Measurements from ENCODE around the gene SAA1. TPM values are rescaled to one million over a fixed set of nuclear protein-coding genes. Genes with fewer than 3 reads are reported as not detected.

The SAA1 gene
- total RNA-seq, 4 donors from 2014 or later, result 2.9 to 25.7 TPM; not detected in 2

DNA sequence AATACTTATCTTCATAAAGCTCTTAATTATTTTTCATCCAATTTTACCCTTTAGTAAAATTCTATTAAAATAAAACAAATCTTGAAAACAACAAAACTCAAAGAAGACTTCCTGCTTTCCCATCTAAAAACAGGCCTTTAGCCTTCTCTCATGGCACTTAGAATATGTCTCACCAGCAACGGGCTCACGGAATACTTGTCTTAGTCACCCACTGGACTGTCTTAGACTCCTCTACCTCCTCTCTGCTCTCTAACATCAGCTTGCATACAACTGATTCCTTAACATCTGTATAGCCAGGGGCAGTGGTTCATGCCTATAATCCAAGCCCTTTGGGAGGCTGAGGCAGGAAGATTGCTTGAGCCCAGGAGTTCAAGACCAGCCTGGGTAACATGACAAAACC lies 42.2 kb downstream of the SAA1 start:
- TF ChIP-seq, protein P1, sequence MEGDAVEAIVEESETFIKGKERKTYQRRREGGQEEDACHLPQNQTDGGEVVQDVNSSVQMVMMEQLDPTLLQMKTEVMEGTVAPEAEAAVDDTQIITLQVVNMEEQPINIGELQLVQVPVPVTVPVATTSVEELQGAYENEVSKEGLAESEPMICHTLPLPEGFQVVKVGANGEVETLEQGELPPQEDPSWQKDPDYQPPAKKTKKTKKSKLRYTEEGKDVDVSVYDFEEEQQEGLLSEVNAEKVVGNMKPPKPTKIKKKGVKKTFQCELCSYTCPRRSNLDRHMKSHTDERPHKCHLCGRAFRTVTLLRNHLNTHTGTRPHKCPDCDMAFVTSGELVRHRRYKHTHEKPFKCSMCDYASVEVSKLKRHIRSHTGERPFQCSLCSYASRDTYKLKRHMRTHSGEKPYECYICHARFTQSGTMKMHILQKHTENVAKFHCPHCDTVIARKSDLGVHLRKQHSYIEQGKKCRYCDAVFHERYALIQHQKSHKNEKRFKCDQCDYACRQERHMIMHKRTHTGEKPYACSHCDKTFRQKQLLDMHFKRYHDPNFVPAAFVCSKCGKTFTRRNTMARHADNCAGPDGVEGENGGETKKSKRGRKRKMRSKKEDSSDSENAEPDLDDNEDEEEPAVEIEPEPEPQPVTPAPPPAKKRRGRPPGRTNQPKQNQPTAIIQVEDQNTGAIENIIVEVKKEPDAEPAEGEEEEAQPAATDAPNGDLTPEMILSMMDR (IDR thresholded peaks at IDR 0.05), result no peak
- TF ChIP-seq POLR2A (IDR thresholded peaks at IDR 0.05), result no peak
- Histone ChIP-seq H3K4me3 (replicated peaks in 1 of 3) (no peak overlapping the region), H3K4me1 (peaks cover 21 to 36% of the 10 kb centered on the region in 2 donors), H3K27ac (peak overlapping the region in 1 of 3 donors; percentile 54), H3K27me3 (no peaks in the 10 kb centered on the region), H3K36me3 (peaks cover 22 to 23% of the 10 kb centered on the region in 2 donors), H3K9me3 (no peaks in the 10 kb centered on the region)
- WGBS, 2 donors, result 94 to 96% methylated on average over 2 of the region's 2 CpGs
- no peak for DNase-seq
- intact Hi-C loops (cut with DNase I), result no loop called here

- Histone ChIP-seq H3K27me3 (no peaks in the 10 kb centered on the region), H3K36me3 (peaks cover 12 to 18% of the 10 kb centered on the region in 2 donors), H3K4me3 (replicated peaks in 1 of 3) (no peak overlapping the region), H3K4me1 (peaks cover 24 to 51% of the 10 kb centered on the region in 2 donors), H3K9me3 (no peaks in the 10 kb centered on the region), H3K27ac (peak overlapping the region; percentile 25 to 79 (median 54))
- TF ChIP-seq POLR2A (IDR thresholded peaks at IDR 0.05), result no peak
- TF ChIP-seq, protein P1 (IDR thresholded peaks at IDR 0.05), result no peak
- 44 to 47% methylated on average over 5 of the region's 5 CpGs for WGBS, 2 donors
- intact Hi-C loops (cut with DNase I), result no loop called here
- peak; percentile 79 to 84 for DNase-seq
Measured at GRCh38 chr11:18309691-18310090, 43.6 kb downstream of the SAA1 start.

DNA sequence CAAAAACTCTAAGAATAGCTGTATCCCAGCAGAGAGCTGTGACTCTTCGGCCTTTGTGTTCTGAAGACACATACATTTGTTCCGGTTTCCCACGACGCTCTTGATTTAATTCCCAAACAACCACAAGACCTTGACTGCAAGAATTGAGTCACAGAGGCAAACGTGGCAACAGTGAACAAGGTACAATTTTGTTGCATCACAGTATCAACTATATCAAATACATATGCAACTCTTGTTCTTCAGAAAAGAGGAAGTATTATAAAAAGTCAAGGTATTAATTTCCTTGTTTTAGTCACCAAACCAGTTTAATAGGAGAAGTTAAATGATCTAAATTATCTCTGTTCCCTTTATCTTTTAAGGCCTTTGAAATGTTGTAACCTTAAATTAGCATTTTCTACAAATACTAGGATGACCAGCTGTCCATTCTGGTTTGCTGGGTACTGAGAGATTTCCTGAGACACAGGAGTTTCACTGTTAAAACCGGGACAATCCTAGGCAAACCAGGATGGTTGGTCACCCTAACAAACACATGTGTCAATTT lies 44.8 kb downstream of the SAA1 start:
- Histone ChIP-seq H3K36me3 (peaks cover 7 to 11% of the 10 kb centered on the region in 2 donors), H3K4me1 (peaks cover 24 to 51% of the 10 kb centered on the region in 2 donors), H3K27ac (no peak overlapping the region), H3K9me3 (no peaks in the 10 kb centered on the region), H3K4me3 (replicated peaks in 1 of 3) (no peak overlapping the region), H3K27me3 (no peaks in the 10 kb centered on the region)
- no peak for DNase-seq
- WGBS, 2 donors, result 87 to 92% methylated on average over 6 of the region's 6 CpGs
- no peak for TF ChIP-seq POLR2A (IDR thresholded peaks at IDR 0.05)
- TF ChIP-seq, protein P1 (IDR thresholded peaks at IDR 0.05), result no peak
- intact Hi-C loops (cut with DNase I), result no loop called here

- Histone ChIP-seq H3K27me3 (no peaks in the 10 kb centered on the region), H3K4me3 (replicated peaks in 1 of 3) (no peak overlapping the region), H3K27ac (peak overlapping the region; percentile 34 to 76 (median 74)), H3K4me1 (peaks cover 24 to 51% of the 10 kb centered on the region in 2 donors), H3K36me3 (peaks cover 5 to 11% of the 10 kb centered on the region in 2 donors), H3K9me3 (no peaks in the 10 kb centered on the region)
- TF ChIP-seq POLR2A (IDR thresholded peaks at IDR 0.05), result no peak
- TF ChIP-seq, protein P1 (IDR thresholded peaks at IDR 0.05), result no peak
- DNase-seq, result no peak
- 78 to 89% methylated on average over 3 of the region's 3 CpGs for WGBS, 2 donors
- intact Hi-C loops (cut with DNase I), result no loop called here
Measured at GRCh38 chr11:18312012-18312411, 45.9 kb downstream of the SAA1 start.

DNA sequence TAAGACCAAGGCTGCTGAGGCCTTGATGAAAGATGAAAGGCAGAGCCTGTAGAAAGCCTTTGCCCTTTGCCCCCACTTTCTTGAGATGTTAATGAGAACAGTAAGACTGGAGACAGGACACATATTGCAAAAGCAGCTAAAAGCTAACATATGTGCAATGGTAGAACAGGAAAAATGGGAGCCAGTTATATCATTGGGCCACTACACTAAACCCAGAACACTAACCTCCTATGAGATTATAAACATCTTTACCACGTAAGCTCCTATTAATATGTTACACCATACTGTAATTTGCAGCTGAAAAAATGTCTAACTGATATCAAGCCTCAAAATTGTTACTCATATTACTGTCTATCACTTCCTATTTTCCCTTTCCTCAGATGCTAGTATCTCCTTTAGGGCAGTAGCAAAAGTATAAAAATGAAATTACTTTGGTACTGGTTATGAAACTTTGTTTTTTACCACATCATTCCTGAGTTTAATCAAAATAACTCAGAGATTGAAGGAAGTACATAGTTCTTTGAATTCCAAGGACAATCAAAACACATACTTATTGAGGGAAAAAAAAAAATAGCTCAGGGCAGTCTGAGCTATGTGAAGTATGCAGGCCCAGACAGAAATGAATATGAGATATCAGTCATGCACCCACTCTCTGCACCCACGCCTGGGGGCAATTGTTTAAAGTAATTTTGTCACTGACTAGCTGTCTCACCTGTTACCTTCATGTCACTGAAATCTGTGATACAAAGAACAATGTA lies 46.8 kb downstream of the SAA1 start:
- Histone ChIP-seq H3K27ac (peak overlapping the region; percentile 74 to 79 (median 76)), H3K4me1 (peaks cover 24 to 51% of the 10 kb centered on the region in 2 donors), H3K27me3 (no peaks in the 10 kb centered on the region), H3K9me3 (no peaks in the 10 kb centered on the region), H3K4me3 (replicated peaks in 1 of 3) (no peak overlapping the region), H3K36me3 (peaks cover 5 to 9% of the 10 kb centered on the region in 2 donors)
- DNase-seq, result no peak
- 59% methylated on average over 2 of the region's 2 CpGs for WGBS, 2 donors
- no peak for TF ChIP-seq POLR2A (IDR thresholded peaks at IDR 0.05)
- TF ChIP-seq, protein P1 (IDR thresholded peaks at IDR 0.05), result no peak
- intact Hi-C loops (cut with DNase I), result no loop called here
